HAP-1 (cell line): ENCODE measurements around the gene RIN3.

Source experiments
- DNase-seq, 2 experiments: peaks; one replicate each; pipeline ENCODE4 v3.0.0-alpha.2; 2016 to 2020; ENCODE audit warnings: low spot score in 2 of 2
- H3K27me3 ChIP-seq: fragments of 250-450 bp; sonication (Bioruptor Pico); 2 replicates; pipeline ENCODE4 v1.5.1; 2020; ENCODE audit warnings: low read depth, mild to moderate bottlenecking, moderate library complexity
- H3K36me3 ChIP-seq: fragments of 250-450 bp; sonication (Bioruptor Pico); replicated peaks from 2 replicates; pipeline ENCODE4 v1.5.1; 2020; ENCODE audit warnings: mild to moderate bottlenecking
- H3K4me1 ChIP-seq: fragments of 250-450 bp; sonication (Bioruptor Pico); 2 replicates; pipeline ENCODE4 v1.5.1; 2020; ENCODE audit warnings: mild to moderate bottlenecking
- H3K4me3 ChIP-seq: fragments of 250-450 bp; sonication (Bioruptor Pico); 2 replicates; pipeline ENCODE4 v1.5.1; 2020; ENCODE audit warnings: mild to moderate bottlenecking, moderate library complexity
- H3K9me3 ChIP-seq: fragments of 250-450 bp; sonication (Bioruptor Pico); 2 replicates; pipeline ENCODE4 v1.5.1; 2020; ENCODE audit warnings: mild to moderate bottlenecking, moderate library complexity
- in situ Hi-C: fragments of 300-500 bp; cut with MboI; formaldehyde crosslinking; loops from 3 replicates; pipeline ENCODE4 v1.14.3; 2020; ENCODE audit warnings: low sequenced_read_pairs, inconsistent platforms, mixed read lengths

The RIN3 gene

DNA sequence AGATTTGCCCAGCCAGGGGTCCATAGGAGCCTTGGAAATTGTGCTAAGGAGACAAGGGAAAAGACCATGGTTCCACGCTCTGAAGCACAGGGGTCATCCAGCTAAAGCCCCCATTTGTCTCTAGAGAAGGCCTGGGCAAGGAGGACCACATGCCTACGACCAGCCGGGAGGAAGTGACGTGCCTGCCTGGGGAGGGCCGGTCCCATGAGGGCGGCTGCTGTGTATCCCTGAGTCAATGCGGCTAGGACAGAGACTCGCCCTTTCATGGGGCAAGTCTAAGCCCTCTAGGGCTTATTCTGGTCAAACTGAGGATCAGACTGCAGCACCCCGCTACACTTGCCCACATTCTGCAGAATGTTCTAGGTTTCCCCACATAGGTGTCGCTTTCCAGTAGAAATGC, 20.6 kb upstream of the RIN3 start:
- DNase-seq: no peak
- no peaks in the 10 kb centered on the region for H3K27me3 ChIP-seq
- no peaks in the 10 kb centered on the region for H3K4me1 ChIP-seq
- H3K36me3 ChIP-seq: no peaks in the 10 kb centered on the region
- H3K4me3 ChIP-seq: no peak overlapping the region
- in situ Hi-C loops: no loop called here
- no peaks in the 10 kb centered on the region for H3K9me3 ChIP-seq

DNA sequence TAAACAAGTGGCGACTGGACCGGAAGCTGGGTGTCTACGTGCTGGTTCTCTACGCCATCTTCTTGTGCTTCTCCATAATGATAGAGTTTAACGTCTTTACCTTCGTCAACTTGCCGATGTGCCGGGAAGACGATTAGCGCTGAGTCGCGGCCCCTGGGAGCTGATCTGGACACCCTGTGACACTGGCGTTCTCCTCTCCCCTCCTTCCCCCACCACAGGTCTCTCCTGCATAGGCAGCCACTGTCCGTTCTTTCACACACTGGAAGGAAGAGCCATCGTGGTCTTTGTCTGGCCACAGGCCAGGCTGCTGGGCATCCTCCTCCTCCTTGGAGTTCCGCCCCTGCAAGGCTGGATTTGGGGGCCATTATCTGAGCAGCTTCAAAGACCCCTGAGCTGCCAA, 20.1 kb upstream of the RIN3 start:
- Histone ChIP-seq H3K27me3 (no peaks in the 10 kb centered on the region), H3K4me3 (no peak overlapping the region), H3K9me3 (no peaks in the 10 kb centered on the region), H3K4me1 (no peaks in the 10 kb centered on the region), H3K36me3 (no peaks in the 10 kb centered on the region)
- no peak for DNase-seq
- in situ Hi-C loops: no loop called here

DNA sequence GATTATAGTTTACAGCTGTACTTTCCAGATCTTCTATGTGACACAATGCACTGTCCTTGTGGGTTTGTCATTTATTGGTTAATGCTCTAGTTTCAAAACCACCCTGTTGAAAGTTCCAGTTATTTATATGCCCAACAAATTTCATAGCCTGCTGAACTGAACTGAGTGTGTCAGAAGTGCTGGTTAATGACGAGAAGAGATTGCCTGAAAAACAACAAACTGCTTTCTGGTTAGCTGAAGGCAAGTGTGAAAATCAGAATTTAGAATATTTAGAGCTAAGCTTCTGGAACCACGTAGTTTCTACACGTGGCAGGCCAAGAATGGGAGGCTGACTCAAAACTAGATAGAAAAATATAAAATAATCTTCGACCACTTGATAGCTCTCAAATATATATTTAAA, 19.1 kb upstream of the RIN3 start:
- in situ Hi-C loops: no loop called here
- no peak for DNase-seq
- H3K36me3 ChIP-seq: no peaks in the 10 kb centered on the region

DNA sequence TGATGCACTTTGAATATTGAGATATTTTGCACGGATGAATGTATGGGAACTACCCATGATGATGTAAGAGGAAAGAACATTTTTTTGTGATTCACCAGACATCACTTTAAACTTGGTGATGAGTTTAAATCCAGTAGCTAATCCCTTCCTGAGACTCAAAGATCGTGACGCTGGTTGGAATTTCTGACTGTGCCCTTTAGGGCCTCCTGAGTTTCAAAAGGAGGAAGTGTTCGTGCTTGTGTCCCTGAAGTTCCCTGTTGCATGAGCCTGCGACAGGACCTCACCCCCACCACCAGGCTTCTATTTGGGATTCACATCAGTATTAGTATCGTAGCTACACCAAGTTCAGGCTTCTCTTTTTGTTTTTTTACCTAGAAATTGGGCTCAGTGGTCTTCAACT, 18.6 kb upstream of the RIN3 start:
- no peaks in the 10 kb centered on the region for H3K9me3 ChIP-seq
- no peaks in the 10 kb centered on the region for H3K27me3 ChIP-seq
- no peaks in the 10 kb centered on the region for H3K4me1 ChIP-seq
- DNase-seq: no peak
- no peaks in the 10 kb centered on the region for H3K36me3 ChIP-seq
- no peak overlapping the region for H3K4me3 ChIP-seq
- in situ Hi-C loops: no loop called here

More for the DNA sequence above, 19.1 kb upstream of the RIN3 start:
- Histone ChIP-seq H3K4me3 (no peak overlapping the region), H3K27me3 (no peaks in the 10 kb centered on the region), H3K9me3 (no peaks in the 10 kb centered on the region), H3K4me1 (no peaks in the 10 kb centered on the region)

DNA sequence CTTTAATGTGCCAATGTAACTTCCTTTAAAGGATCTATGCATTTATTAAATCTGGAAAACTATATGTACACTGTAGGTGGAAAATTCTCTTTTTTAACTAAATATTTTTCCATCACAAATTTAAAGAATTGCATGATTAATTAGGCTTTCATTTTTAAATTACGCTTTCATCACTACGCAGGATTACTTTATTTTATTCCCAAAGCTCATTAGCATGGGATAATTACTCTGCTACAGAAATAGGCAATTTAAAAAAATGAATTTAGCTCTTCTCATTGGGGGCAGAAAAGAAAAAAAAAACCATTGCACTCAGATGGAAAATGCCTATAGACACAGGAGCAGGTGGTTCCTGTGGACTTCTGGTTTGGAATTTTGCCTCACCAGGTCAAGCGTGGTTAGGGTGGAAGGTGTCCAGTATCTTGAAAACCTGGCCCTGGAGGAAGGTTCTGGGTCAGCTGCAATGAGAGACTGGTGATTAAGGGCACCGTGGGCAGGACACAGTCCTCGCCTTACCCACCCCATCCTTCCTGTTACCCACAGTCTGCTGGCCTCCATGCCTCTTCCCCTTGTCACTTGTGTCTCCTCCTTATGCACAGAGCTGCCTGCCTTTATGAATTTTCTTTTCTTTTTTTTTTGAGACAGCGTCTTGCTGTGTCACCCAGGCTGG, 17.3 kb upstream of the RIN3 start:
- H3K4me1 ChIP-seq: no peaks in the 10 kb centered on the region
- H3K36me3 ChIP-seq: no peaks in the 10 kb centered on the region
- no peak for DNase-seq
- no peaks in the 10 kb centered on the region for H3K9me3 ChIP-seq
- in situ Hi-C loops: no loop called here
- H3K4me3 ChIP-seq: no peak overlapping the region
- H3K27me3 ChIP-seq: no peaks in the 10 kb centered on the region

DNA sequence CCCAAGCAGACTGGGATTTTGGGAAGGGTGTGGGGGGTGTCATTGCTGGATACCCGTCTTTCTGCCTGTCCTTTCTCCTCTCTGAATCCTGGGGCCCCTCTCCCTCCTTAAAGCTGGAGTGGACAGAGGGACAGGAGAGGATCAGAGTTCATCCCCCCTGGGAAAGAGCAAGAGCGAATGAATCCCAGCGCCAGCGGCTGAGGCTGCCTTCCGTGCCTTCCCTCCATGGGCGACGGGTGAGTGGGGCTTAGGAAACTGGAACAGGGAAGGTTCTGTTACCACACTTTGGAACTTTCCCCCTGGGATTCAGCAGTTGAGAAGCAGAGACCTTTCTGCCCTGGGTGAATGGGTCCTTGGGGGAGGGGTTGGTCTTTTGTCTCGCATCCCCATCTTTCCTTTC, 16.2 kb upstream of the RIN3 start:
- Histone ChIP-seq H3K4me1 (no peaks in the 10 kb centered on the region), H3K9me3 (no peaks in the 10 kb centered on the region), H3K36me3 (no peaks in the 10 kb centered on the region), H3K4me3 (no peak overlapping the region), H3K27me3 (no peaks in the 10 kb centered on the region)
- no peak for DNase-seq
- in situ Hi-C loops: no loop called here

DNA sequence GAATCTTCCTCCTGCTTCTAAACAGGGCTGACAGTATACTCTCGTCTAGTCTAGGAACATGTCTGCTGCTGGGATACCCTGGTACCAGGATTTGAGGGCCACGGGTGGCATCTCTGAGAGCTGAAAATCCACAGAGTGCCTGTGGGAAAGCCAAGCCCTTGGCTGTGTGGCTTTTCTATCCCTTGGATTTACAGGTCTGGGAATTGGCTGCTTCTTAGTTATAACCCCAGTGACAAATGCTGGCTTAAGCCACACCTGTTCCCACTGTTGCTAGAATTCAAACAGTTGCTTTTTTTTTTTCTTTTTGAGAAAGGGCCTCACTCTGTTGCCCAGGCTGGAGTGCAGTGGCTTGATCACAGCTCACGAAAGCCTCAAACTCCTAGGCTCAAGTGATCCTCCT, 14.3 kb upstream of the RIN3 start:
- Histone ChIP-seq H3K27me3 (no peaks in the 10 kb centered on the region), H3K36me3 (no peaks in the 10 kb centered on the region), H3K4me1 (no peaks in the 10 kb centered on the region), H3K4me3 (no peak overlapping the region), H3K9me3 (no peaks in the 10 kb centered on the region)
- no peak for DNase-seq
- in situ Hi-C loops: no loop called here

DNA sequence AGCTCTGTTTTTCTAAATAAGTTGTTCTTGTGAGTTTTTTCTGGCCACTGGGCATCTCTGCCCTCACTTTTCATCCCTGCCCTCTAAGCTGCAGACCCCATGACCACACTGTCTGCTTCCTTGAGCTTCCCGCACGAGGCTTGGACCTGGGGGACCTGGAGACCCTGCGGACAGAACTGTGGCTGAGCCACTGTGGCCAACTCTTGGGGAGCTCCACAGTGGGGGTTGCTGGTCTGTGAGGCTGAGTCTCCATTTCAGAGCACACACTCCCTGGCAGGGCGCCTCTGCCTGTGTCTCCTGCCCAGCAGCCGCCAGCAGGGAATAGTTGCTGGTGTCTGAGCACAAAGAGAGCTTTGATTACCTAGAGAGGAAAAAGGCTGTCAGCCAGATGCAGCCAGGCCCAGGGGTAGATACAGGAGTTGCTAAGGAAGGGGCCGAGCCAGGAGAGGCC, 13.1 kb upstream of the RIN3 start:
- no peak for DNase-seq
- H3K4me3 ChIP-seq: no peak overlapping the region
- in situ Hi-C loops: no loop called here

DNA sequence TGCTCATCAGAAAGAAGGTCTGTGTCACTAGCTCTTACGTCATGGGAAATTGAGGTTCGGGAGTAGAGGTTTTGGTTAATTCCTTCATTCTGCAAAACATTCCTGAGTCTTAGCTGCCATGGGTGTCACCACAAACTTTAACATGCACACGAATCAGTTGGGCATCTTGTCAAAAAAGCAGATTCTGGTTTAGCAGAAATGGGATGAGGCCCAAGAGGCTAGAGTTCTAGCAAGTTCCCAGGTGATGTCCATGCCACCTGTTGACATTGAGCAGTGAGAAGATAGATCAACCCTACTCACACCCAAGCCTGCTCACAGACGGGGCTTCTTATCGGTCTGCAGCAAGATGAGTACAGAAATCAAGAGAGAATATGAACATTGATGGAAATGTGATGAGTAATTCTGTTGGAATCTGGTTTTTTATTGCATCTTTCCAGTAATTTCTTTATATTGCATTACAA, 11.7 kb upstream of the RIN3 start:
- no peak for DNase-seq
- no peak overlapping the region for H3K4me3 ChIP-seq
- H3K4me1 ChIP-seq: no peaks in the 10 kb centered on the region
- in situ Hi-C loops: no loop called here
- no peaks in the 10 kb centered on the region for H3K27me3 ChIP-seq
- H3K9me3 ChIP-seq: no peaks in the 10 kb centered on the region
- H3K36me3 ChIP-seq: no peaks in the 10 kb centered on the region

More for the DNA sequence above, 13.1 kb upstream of the RIN3 start:
- Histone ChIP-seq H3K9me3 (no peaks in the 10 kb centered on the region), H3K36me3 (no peaks in the 10 kb centered on the region), H3K4me1 (no peaks in the 10 kb centered on the region), H3K27me3 (no peaks in the 10 kb centered on the region)

DNA sequence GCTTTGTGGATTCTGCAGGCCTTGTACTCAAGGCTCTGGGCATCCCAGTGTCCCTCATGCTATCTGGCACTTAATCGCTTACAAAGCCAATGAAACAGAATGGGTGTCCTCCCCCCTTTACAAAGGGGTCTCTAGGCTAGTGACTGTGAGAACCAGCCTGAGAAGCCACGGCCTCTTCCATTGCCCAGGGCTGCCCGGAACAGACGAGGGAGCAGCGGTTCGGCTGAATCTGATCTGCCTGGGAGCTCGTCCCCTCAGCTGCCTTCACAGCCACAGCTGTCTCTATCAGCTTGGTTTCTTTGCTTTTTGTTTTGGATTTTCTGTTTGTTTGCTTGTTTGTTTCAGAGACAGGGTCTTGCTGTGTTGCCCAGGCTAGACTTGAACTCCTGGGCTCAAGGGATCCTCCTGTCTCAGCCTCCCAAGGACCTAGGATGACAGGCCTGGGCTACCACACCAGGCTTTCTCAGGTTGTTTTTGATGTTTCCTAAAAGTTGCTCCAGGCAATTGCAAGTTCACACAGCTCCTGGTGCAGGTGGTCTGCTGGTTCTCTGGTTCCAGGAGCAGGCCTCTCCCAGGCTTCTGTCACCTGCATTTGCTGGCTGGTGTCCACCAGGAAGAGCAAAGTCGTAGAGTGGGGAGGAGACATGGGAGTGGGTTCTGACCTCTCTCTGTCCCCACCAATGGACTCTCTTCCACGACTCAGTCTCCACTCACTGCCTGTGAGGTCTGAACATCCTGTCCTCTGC, 10.9 kb upstream of the RIN3 start:
- no peak for DNase-seq
- Histone ChIP-seq H3K9me3 (no peaks in the 10 kb centered on the region), H3K27me3 (no peaks in the 10 kb centered on the region), H3K4me3 (no peak overlapping the region), H3K36me3 (no peaks in the 10 kb centered on the region), H3K4me1 (no peaks in the 10 kb centered on the region)
- in situ Hi-C loops: no loop called here

DNA sequence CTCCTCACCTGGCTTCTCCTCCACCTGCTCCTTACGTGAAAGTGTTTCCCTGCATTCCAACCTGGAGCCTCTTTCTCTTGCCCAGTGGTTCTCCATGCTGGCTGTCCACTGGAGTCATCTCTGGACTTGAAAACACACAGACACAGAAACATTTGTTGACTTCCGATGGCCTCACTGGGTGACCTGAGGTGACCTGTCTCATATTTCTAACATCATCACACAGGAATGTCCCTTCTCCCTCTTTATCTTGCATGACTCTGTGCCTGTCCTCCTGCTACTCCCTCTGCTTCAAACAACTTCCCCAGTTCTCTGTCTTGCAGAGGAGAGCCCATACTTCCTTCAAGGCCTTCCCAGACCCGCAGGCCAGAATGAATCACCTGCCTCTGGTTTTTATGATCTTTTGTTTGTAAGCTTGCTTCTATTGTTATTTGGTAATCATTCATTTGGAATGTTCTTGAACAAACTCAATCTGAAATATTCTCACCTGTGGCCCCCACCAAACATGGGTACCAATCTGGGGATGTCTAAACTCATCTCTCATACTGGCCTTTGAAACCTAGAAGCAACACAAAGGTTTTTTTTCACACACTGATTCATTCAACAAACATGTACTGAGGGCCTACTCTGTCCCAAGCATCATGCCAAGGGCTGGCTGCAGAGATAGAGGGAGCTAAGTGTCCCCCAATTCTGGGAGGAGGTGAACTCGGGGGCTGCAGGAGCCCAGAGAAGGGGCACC, 9.7 kb upstream of the RIN3 start:
- in situ Hi-C loops: no loop called here
- Histone ChIP-seq H3K4me1 (no peaks in the 10 kb centered on the region), H3K36me3 (no peaks in the 10 kb centered on the region), H3K9me3 (no peaks in the 10 kb centered on the region), H3K4me3 (no peak overlapping the region), H3K27me3 (no peaks in the 10 kb centered on the region)
- DNase-seq: no peak

DNA sequence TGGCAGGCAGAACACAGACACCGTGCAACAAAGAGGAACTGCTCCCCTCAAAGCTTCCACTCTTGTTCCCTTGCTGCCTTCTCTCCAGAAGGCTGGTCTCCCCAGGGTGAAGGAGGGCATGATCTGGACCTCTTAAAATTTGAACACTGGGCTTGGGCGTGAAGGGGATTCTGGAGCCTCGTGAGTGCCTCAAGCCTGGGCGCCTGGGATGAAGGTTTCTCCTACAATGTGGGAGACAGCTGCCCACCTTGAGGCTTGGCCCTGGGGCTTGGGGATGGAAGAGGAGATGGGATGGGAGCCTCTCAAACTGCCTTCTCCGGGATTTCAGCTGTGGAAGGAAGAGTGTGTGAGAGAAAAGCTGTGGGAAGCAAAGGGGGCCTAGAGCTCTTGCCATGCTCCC, 7.8 kb upstream of the RIN3 start:
- no peak for DNase-seq
- Histone ChIP-seq H3K36me3 (no peaks in the 10 kb centered on the region), H3K4me3 (no peak overlapping the region), H3K27me3 (no peaks in the 10 kb centered on the region), H3K4me1 (no peaks in the 10 kb centered on the region), H3K9me3 (no peaks in the 10 kb centered on the region)
- in situ Hi-C loops: no loop called here

DNA sequence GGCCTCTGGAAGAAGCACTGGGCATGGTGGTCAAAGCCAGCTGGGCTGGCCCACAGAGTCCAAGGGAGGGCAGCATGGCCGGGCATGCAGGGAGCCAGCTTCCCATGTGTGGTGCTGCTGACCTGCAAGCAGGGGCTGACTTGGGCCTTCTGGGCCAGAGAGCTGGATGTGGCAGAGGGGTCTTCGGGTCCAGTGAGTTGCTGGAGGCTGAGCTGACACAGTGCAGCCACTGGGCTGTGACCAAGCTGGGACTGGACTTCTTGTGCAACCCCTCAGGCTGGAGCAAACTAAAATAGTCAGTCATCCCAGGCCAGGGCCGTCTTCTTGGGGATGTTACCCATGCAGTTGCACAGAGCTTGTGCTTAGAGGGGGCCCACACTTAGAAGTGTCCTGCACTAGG, 7.3 kb upstream of the RIN3 start:
- no peaks in the 10 kb centered on the region for H3K27me3 ChIP-seq
- H3K9me3 ChIP-seq: no peaks in the 10 kb centered on the region
- no peak overlapping the region for H3K4me3 ChIP-seq
- in situ Hi-C loops: no loop called here
- DNase-seq: no peak
- H3K4me1 ChIP-seq: no peaks in the 10 kb centered on the region
- no peaks in the 10 kb centered on the region for H3K36me3 ChIP-seq

DNA sequence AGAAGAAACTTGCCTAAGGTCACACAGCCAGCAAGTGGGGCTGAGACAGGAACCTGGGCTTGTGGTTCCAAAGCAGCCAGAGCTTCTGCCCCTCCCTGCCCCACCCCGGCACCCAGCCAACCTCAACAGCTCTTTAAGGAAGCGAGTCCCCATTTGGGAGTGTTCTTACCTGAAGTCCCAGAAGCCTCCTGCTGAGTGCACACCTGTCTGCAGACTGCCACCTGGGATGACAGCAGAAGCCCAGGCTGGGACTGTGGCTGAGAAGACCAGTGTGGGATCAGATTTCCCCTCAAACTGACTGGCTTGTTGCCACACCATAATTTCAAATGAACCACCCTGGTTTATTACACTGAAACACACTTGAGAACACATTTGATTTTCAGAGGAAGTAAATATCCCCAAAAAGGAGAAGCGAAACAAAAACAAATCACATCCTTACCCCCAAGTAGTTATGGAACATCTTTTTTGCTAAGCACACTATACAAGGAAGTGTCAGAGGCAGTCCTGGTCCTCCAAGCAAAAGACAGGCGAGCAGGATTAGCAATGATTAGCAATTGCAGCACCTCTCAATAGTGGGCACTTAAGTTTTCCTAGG, 6.3 kb upstream of the RIN3 start:
- H3K4me3 ChIP-seq: no peak overlapping the region
- no peaks in the 10 kb centered on the region for H3K36me3 ChIP-seq
- no peak for DNase-seq
- H3K27me3 ChIP-seq: no peaks in the 10 kb centered on the region
- in situ Hi-C loops: no loop called here
- H3K9me3 ChIP-seq: no peaks in the 10 kb centered on the region
- no peaks in the 10 kb centered on the region for H3K4me1 ChIP-seq
